HG02642 (cell line): ENCODE results near the gene DCLRE1C.
A peak's percentile ranks its signal among the peaks of the same experiment; 100 is the strongest.
"Not testable (repeated sequence)": the region's sequence is repeated elsewhere in the genome, so short reads cannot be mapped to it uniquely, and the experiment has no call there.

Experiments used
- ATAC-seq: cut with Tn5 transposase; IDR thresholded peaks from one replicate; pipeline ENCODE4 v1.9.1; 2021; ENCODE audit warnings: mild to moderate bottlenecking; ENCODE audit not compliant: unreplicated experiment, poor library complexity

DCLRE1C gene

DNA sequence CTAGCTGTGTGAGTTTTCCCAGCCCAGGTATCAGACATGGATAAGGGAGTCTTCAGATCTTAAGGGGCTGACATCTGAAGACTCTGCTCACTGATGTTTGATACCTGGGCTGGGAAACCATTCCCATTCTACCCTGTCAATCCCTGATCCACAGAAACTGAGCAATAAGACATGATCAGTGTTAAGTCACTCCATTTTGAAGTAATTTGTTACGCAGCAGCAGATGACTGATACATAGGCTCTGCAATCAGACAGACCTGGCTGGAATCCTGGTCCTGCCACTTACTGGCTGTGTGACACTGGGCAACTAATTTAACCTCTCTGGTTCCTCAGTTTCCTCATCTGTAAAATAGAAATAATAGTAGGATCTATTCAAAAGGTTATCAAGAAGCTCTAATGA, 6.6 kb downstream of the DCLRE1C start:
- no peak for ATAC-seq

DNA sequence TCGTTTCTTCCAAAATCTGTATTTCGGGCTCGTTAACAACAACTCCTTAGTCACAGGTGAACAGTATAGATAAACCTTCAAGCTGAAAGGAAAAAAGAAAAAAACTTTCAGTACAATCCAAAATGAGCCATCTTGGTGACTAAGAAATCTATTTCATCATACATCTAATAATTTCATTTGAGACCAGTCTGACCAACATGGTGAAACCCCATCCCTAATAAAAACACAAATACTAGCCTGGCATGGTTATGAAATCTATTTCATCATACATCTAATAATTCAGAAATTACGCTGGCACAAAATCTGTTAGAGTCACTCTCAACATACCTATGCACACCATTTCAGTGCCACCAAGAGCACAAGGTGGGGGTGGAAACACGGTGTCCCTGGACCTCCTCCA, 8.8 kb downstream of the DCLRE1C start:
- no peak for ATAC-seq

DNA sequence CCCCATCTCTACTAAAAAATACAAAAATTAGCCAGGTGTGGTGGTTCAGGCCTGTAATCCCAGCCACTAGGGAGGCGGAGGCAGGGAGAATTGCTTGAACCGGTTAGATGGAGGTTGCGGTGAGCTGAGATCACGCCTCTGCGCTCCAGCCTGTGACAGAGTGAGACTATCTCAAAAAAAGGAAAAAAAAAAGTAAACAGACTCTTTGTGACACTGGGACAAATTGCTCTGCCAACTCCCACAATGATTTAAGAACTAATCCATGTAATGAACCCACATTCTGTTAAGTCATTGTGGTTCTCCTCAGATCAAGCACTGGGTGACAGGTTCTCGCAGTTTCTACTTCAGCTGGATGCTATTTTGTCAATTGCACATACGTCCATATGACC, 11.0 kb downstream of the DCLRE1C start:
- ATAC-seq: not testable (repeated sequence)

DNA sequence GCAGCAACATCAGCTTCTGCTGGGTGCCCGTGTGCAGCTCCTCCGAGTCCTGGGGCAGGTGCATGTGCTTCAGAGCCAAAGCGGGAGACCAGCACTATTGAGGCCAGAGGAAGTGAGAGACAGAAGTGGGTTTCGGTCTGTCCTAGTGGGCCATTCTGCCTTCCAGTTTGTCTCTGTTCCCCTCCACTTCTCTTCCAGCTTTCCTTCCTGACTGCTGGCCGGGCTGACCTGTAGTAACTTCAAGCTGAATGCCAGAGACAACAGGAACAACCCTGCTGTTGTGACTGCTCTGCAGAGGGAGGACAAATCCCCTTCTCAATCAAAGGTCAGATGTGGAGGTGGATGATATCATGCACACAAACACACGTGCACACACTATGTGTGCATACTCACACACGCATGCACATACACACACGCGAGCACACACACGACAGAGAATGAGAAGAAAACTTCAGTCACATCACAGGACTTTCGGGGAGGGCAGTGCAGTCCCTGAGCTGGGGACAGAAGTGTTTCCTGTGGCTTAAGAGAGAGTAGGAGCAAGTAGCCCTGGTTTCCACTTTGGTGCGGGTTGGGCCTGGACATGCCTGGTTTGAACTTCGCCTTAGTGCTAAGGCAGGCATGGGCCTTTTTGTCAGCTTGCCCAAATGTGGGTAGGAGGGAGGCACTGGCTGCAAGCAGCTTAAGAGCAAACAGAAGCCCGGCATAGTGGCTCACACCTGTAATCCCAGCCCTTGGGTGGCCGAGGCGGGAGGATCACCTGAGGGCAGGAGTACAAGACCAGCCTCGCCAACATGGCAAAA, 11.5 kb downstream of the DCLRE1C start:
- ATAC-seq: peak; percentile 94

DNA sequence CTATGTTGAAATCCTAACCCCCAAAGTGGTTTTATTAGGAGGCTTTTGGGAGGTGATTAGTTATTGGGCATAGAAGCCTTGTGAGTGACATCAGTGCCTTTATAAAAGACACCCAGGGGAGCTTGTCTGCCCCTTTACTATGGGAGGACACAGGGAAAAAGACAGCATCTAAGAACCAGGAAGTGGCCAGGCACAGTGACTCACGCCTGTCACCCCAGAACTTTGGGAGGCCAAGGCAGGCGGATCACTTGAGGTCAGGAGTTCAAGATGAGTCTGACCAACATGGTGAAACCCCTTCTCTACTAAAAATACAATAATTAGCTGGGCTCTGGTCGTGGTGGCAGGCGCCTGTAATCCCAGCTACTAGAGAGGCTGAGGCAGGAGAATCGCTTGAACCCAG, 14.9 kb downstream of the DCLRE1C start:
- ATAC-seq: not testable (repeated sequence)

DNA sequence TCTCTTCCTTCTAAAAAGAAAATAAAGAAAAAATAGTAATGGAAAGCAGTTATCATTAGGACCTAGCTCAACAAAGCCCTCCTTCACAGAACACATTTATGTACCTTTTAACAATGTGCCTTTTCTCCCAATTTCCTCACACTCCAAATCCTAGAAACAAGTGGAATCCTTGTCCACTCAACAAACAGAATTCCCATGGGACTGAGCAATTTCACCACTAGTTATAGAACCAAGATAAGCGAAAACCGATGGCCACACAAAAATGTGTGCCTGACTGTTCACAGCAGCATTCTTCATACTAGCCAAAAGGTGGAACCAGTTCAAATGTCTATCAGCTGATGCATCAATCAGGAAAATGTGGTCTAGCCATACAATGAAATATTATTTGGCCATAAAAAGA, 17.3 kb downstream of the DCLRE1C start:
- ATAC-seq: no peak

DNA sequence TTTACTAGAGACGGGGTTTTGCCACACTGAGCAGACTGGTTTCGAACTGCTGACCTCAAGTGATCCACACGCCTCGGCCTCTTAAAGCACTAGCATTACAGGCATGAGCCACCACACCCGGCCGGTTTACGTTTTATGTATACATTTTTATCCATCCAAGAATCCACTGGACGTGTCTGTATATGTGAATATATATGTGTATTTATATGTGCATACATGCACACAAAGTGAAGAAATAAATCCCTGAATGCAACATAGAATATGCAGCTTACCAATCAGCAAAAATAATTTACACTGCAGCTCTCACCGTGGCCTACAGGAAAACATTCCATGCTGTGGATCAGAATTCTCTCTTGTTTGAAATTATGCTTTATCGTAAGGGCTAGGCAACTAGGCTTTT, 23.3 kb downstream of the DCLRE1C start:
- ATAC-seq: no peak

DNA sequence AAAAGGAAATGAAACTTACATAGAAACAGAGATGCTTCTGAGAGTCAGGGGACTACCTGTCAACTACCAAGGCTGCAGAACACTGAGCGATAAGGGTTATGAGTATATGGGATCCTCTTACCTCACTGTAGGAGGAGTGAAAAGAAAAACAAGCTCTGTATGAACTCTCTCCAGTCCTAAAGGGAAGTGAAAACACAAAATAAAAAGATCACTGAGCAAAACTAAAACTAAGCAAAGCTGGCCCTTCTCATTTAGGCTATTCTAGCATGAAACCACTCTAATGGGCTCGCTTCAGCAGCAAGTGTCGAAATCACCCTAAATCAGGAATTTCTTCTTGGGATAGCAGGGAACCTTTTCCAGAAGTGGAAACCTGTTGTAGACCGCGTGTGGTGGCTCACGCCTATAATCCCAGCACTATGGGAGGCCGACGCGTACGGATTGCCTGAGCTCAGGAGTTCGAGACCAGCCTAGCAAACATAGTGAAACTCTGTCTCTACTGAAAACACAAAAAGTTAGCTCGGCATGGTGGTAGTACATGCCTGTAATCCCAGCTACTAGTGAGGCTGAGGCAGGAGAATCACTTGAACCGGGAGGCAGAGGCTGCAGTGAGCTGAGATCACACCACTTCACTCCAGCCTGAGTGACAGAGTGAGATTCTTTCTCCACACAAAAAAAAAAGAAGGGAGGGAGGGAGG, 27.0 kb downstream of the DCLRE1C start:
- ATAC-seq: peak; percentile 96

DNA sequence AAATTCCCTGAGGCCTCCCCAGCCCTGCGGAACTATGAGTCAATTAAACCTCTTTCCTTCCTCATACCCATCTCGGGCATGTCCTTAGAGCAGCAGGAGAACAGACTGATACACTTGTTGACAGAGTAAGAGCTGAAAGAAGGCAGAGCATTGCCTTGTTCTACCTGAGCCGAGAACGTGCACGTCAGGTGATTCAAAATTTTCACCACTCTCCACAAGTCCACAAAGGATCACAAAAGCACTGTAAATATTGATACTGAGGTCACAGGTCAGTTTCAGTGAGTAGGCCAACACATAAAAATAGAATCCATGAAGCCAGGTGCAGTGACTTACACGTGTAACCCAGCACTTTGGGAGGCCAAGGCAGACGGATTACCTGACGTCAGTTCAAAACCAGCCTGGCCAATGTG, 27.8 kb downstream of the DCLRE1C start:
- ATAC-seq: peak; percentile 36

DNA sequence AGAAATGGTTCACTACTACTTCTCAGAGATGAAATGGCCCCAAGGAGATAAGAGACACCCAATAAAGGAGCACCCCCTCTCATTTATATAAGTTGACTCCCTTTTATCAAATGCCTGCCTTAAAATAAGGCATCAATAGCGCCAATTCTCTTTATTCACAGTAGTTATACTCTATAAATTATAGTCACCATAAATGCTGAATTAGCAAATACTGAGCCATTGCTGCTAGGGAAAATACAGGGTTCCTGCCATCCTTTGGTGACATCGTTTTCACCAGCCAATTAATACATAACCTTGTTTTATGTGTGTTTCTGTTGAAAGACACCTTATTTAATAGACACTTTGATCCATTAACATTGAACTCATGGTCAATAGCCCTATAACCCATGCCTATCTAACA, 28.6 kb downstream of the DCLRE1C start:
- ATAC-seq: no peak

DNA sequence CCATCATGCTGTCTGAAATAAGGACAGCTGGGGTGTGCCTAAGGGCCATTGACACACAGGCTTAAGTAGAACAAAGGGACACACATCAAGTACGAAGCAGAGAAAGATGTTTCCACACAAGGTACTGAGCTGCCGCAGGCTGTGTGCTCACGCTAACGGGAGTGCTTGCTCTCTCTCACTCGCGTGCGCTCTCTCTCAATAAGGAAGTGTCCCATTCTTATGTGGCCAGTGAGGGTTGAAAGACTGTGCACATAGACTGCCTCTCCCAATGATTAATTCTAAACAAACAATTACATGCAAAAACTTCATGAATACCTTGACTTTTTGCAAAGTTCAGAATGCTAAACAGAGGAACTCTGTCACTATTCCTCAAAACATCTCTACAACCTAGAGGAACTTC, 29.9 kb downstream of the DCLRE1C start:
- ATAC-seq: no peak

DNA sequence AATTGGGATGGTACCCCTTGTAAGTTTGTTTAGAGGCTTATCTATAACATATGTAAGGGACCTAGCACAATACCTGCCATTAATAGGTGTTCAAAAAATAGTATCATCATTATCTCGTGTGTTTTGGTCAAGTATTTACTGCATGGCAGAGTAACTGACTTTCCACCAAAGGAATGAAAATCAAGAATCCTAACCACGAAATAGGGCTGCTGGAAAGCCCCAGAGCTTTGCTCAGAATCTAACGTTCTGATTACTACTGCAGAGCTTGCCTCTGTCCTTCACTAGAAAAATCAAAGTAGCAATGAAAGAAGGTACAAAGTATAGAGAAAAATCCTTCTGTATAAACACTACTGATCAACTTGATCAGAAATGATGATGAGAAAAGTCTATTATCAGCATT, 34.9 kb downstream of the DCLRE1C start:
- no peak for ATAC-seq

DNA sequence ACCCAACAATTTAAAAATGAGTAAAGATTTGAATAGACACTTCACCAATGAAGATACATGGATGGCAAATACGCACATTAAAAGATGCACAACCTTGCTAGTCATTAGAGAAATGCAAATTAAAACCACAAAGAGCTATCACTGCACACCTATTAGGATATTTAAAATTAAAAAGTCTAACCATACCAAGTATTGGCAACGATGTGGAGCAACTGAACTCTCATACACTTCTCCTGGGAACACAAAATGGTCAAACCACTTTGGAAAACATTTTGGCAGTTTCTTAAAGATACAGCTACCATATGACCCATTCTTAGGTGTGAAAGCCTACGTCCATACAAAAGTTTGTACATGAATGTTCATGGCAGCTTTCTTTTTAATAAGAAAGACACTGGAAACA, 36.1 kb downstream of the DCLRE1C start:
- ATAC-seq: no peak

DNA sequence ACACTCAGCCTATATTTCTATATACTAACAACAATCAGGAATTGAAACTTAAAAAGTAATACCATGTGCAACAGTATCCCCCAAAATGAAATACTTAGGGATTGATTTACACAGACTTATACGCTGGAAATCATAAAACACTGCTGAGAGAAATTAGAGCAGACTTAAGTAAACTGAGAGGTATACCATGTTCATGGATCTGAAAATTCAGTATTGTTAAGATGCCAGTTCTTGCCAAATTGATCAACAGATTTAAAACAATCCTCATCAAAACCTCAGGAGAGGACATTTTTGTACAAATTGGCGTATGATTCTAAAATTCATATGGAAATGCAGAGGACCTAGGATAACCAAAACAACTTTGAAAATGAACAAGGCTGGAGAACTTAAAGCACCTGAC, 37.3 kb downstream of the DCLRE1C start:
- ATAC-seq: no peak

DNA sequence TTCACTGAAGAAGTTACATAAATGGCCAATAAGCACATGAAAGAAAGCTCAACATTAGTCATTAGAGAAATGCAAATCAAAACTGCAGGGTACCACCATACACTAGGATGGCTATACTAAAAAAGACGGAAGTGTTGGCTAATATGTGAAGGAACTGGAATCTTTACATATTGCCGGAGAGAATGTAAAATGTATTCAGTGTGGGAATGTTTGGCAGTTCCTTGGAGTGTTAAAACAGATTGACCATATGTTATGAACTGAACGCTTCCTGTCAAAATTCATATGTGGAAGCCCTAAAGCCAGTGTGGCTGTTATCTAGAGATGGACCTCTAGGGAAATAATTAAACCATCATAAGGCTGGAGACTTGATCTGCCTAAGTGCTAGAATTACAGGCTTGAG, 42.1 kb downstream of the DCLRE1C start:
- no peak for ATAC-seq

DNA sequence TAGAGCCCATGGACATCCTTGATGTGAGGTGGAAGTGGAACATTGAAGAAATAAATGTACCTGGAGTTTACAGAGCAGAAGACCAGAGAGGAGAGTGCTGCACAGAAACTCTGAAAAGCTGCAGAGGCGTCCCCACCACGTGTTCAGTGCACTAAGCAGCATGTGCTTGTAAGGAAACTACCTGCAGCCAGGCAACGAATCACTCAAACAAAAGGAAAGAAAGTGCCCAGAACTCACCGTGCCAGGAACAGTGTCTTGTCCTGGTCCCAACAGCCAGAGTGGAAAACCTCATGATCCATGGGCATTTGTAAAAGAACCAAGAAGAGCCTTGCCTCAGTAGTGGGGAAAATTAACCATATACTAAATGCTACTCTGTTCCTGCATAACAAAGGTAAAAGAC, 42.9 kb downstream of the DCLRE1C start:
- no peak for ATAC-seq

DNA sequence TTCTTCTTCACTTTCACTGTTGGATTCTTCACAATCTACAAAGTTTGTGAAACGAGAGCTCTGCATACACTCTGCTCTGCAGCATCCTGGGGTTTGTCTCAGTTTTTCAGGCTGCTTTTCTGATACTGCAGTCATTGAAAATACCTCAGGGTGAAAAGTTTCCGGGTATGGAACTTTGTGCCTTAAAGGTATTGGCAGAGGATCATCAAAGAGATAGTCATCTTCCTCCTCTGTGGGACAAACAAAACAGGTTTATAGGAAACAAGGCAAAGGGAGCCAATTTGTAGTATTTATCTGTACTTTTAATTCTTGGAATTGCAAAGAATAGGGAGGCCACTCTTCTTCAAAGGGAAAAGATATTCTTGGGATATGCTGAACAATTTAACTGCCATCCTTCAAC, 44.8 kb downstream of the DCLRE1C start:
- no peak for ATAC-seq

DNA sequence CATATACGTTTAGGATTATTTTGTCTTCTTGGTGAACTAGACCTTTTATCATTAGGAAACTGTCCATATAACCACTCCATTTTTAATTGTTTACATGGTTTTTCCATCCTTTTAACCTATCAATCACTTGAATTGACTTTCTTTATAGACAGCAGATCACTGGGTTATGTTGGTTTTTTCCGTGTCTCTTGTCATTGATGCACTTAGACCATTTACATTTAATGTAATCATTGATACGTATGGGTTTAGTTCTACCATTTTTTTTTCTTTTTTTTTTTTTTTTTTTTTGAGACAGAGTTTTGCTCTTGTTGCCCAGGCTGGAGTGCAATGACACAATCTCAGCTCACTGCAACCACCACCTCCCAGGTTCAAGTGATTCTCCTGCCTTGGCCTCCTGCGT, 46.3 kb downstream of the DCLRE1C start:
- ATAC-seq: not testable (repeated sequence)

DNA sequence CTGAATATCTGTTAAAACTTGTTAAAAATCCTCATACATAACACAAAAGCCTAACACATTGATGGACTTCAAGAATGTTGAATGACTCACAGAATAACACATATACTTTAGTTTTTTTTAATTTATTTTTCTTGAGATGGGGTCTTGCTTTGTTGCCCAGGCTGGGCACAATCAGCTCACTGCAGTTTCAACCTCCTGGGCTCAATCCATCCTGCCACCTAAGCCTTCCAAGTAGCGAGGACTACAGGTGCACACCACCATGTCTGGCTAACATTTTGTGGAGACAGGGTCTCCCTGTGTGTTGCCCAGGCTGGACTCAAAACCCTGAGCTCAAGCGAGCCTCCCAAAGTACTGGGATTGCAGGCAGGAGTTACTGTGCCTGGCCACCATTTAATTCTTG, 47.1 kb downstream of the DCLRE1C start:
- no peak for ATAC-seq

DNA sequence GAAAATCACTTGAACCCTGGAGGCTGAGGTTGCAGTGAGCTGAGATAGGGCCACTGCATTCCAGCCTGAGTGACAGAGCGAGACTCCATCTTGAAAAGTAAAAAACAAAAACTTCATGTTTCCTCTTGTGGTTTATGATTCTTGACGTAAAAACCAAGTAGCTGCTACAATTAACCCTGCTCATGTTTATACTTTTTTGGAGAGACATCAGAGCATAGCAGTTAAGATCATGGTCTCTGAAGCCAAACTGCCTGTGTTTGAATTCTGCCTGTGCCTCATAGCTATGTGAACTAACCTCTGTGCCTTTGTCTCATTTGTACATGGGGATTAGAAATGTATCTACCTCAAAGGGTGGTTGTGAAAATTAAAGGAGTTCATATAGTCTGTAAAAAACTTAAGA, 48.0 kb downstream of the DCLRE1C start:
- ATAC-seq: no peak

DNA sequence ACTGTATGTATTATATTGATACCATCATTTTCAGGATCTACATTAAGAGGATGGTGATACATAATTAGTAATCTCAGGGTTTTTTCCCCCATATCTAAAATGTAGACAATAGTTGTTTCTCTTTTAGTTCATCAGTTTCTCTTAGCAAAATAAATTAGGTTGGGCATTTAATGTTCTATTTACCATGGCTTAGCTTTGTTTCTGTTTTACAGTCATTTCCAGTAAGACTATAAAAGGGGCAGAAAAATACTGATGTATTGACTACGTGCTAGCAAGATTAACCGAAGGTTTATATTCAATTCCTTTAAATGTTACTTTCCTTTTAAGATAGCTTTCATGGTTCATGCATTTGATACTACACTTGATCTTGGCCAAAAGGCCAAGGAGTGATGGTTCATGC, 49.0 kb downstream of the DCLRE1C start:
- no peak for ATAC-seq

DNA sequence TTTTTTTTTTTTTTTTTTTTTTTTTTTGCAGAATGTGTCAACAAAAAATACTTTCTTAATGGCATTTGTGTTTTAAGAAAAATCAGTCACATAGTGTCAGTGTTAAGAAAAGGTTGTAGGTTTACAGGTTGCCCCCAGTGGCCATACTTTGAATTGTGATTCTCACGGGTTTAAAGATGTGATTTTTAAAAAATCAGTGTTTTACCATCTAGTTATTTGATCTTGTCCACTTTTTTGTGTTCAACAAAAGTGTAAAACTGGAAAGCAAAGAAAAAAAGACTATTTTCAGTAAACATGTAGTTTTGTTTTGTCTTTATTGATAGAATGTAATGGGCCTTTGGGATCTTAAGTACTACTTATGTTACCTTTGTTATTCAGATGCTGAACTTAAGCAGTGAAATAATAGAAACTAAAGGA, 49.6 kb downstream of the DCLRE1C start:
- no peak for ATAC-seq
